Measurements from ENCODE around the gene GPR107. TPM values are rescaled to one million over a fixed set of nuclear protein-coding genes. Genes with fewer than 3 reads are reported as not detected.

GPR107 gene
- total and polyA plus RNA-seq, 8 donors: 3.4 to 37.8 (median 13.2) TPM

- Histone ChIP-seq H3K27ac (peak overlapping the region in 4 of 5 donors; percentile 20 to 69 (median 56)), H3K27me3 (no peaks in the 10 kb centered on the region), H3K4me3 (no peak overlapping the region), H3K9me3 (no peaks in the 10 kb centered on the region), H3K4me1 (peaks cover 18 to 94% (median 51%) of the 10 kb centered on the region in 4 donors), H3K36me3 (no peaks in the 10 kb centered on the region)
- peak in 1 of 3 donors; percentile 20 for TF ChIP-seq POLR2AphosphoS5 (IDR thresholded peaks at IDR 0.05)
- TF ChIP-seq, protein P1, sequence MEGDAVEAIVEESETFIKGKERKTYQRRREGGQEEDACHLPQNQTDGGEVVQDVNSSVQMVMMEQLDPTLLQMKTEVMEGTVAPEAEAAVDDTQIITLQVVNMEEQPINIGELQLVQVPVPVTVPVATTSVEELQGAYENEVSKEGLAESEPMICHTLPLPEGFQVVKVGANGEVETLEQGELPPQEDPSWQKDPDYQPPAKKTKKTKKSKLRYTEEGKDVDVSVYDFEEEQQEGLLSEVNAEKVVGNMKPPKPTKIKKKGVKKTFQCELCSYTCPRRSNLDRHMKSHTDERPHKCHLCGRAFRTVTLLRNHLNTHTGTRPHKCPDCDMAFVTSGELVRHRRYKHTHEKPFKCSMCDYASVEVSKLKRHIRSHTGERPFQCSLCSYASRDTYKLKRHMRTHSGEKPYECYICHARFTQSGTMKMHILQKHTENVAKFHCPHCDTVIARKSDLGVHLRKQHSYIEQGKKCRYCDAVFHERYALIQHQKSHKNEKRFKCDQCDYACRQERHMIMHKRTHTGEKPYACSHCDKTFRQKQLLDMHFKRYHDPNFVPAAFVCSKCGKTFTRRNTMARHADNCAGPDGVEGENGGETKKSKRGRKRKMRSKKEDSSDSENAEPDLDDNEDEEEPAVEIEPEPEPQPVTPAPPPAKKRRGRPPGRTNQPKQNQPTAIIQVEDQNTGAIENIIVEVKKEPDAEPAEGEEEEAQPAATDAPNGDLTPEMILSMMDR (IDR thresholded peaks at IDR 0.05): no peak
- no peak for DNase-seq
- intact Hi-C loops (cut with DNase I; ENCODE audit: low total_unique reads): no loop called here
These were observed 17.6 kb upstream of the GPR107 start for GRCh38 chr9:130036099-130036498.

DNA sequence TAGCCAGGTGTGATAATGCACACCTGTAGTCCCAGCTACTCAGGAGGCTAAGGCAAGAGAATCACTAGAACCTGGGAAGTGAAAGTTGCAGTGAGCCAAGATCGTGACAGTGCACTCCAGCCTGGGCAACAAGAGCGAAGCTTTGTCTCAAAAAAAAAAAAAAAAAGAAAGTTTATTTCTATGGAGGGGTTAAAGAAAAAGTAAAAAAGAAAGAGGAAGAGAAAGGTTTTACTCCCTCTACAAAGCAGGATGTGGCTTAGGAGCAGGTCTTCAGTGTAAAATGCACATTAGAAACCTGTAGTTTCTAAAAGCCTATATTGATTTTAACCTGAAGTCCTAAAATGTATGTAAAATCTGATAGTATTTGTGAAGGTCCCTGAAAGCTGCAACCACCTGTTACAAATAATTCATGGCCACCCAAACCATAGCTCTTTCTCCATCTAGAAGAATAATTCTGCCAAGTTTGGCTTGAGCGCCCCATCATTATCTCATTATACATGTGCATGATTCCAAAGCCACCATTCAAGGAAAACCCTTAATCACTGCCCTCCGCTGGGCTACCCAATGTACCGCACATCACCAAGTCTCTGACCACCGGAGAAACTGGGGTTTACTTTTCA lies 14.1 kb upstream of the GPR107 start:
- intact Hi-C loops (cut with DNase I; ENCODE audit: low total_unique reads): loop anchor here (10.0 kb wide), 1 partner anchor 155 kb away; no protein-coding TSS in a partner anchor
- Histone ChIP-seq H3K4me1 (peaks cover 23 to 81% (median 58%) of the 10 kb centered on the region in 4 donors), H3K27me3 (no peaks in the 10 kb centered on the region), H3K27ac (peak overlapping the region in 4 of 5 donors; percentile 41 to 97 (median 94)), H3K36me3 (no peaks in the 10 kb centered on the region), H3K4me3 (peak overlapping the region in 3 of 4 donors; percentile 1 to 92 (median 5)), H3K9me3 (no peaks in the 10 kb centered on the region)
- 60 to 81% (median 65%) methylated on average over 6 of the region's 6 CpGs for WGBS, 5 donors
- no peak for DNase-seq
- TF ChIP-seq, protein P1 (IDR thresholded peaks at IDR 0.05): no peak
- no peak for TF ChIP-seq POLR2AphosphoS5 (IDR thresholded peaks at IDR 0.05)
- TF ChIP-seq POLR2A (IDR thresholded peaks at IDR 0.05): no peak
- TF ChIP-seq EP300 (IDR thresholded peaks at IDR 0.05): no peak

GRCh38 chr9:130040984-130041647 lies 12.6 kb upstream of the GPR107 start:
- Histone ChIP-seq H3K9me3 (no peaks in the 10 kb centered on the region), H3K4me3 (peak overlapping the region; percentile 85 to 99 (median 91)), H3K36me3 (no peaks in the 10 kb centered on the region), H3K27ac (peak overlapping the region in 4 of 5 donors; percentile 91 to 97 (median 96)), H3K27me3 (no peaks in the 10 kb centered on the region), H3K4me1 (peaks cover 31 to 81% (median 59%) of the 10 kb centered on the region in 4 donors)
- DNase-seq: no peak
- WGBS, 5 donors: 57 to 81% (median 70%) methylated on average over 7 of the region's 7 CpGs
- intact Hi-C loops (cut with DNase I; ENCODE audit: low total_unique reads): loop anchor here (10.0 kb wide), 1 partner anchor 156 kb away; no protein-coding TSS in a partner anchor
- TF ChIP-seq POLR2A (IDR thresholded peaks at IDR 0.05): no peak
- TF ChIP-seq EP300 (IDR thresholded peaks at IDR 0.05): no peak
- TF ChIP-seq POLR2AphosphoS5 (IDR thresholded peaks at IDR 0.05): no peak
- TF ChIP-seq, protein P1 (IDR thresholded peaks at IDR 0.05): no peak

GRCh38 chr9:130041648-130042405 lies 11.9 kb upstream of the GPR107 start:
- no peaks in the 10 kb centered on the region for H3K9me3 ChIP-seq
- TF ChIP-seq POLR2AphosphoS5 (IDR thresholded peaks at IDR 0.05) (no peak), EP300 (IDR thresholded peaks at IDR 0.05) (no peak), POLR2A (IDR thresholded peaks at IDR 0.05) (no peak)
- TF ChIP-seq, protein P1 (IDR thresholded peaks at IDR 0.05): no peak
- intact Hi-C loops (cut with DNase I; ENCODE audit: low total_unique reads): loop anchor here (10.0 kb wide), 1 partner anchor 157 kb away; no protein-coding TSS in a partner anchor
- peaks cover 31 to 75% (median 54%) of the 10 kb centered on the region in 4 donors for H3K4me1 ChIP-seq
- H3K27ac ChIP-seq: peak overlapping the region; percentile 90 to 97 (median 95)
- H3K27me3 ChIP-seq: no peaks in the 10 kb centered on the region
- peak overlapping the region; percentile 85 to 99 (median 91) for H3K4me3 ChIP-seq
- peak in 1 of 2 donors; percentile 51 for DNase-seq
- no peaks in the 10 kb centered on the region for H3K36me3 ChIP-seq
- WGBS, 5 donors: 1 to 3% (median 2%) methylated on average over 29 to 31 of the region's 31 CpGs

All from stomach (tissue), 9 donors.